Cerebellar nuclear complex (tissue), 1 donor: ENCODE data around the gene KMT2E.

Experiments
- DNase-seq, 2 experiments: peaks; one replicate each; lab custom pipeline; 2025; lab: John Stamatoyannopoulos, UW

The KMT2E gene

DNA sequence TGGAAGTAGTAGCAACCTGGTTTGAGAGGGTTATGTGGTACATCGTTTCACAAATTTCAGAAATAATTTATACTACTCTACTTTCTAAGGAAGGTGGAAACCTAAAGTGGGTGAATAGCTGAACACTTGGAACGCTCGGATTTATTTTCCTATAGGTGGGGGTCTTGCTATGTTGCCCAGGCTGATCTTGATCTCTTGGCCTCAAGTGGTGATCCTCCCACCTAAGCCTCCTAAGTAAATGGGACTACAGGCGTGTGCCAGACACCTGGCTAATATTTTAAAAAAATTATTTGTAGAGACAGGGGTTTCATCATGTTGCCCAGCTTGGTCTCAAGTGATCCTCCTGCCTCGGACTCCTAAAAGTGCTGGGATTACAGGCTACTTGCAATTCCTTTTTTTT, 6.7 kb upstream of the KMT2E start:
- no peak for DNase-seq

DNA sequence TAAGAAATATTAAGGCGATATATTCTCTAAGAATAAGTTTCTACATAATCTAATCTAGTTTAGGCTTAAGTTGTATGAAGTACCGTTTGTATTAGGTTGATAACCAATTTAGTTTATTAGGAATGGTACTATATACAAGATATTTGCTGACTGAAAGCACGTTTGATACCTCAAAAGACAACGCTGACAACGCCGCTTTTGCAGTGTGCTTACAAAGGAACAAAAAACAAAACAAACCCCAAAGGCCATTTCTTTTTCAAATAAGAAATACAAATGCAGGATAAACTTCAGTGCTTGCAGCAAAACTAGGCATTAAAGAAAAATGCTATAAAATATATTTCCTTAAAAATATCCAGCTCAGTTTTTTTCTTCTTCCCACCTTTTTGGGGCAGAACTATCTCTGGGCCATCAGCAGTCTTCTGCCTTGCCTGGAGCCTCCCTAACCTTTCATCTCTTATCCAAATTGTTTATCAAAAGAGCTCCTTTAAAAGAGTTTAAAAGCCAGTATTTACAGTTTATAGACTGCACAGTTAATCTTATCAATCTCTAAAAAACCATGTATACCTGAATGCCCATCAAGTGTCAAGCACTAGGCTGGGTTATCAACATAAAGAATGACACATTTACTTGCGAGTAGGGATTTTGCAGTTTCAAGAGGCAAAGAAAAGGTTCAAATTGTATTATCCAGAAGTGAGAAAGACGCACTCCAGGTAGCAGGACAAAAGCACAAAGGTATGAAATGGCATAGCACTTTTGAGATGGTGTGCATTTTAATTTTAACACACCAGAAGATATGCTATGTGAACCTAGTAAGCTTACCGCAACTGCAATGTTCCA, 4.1 kb upstream of the KMT2E start:
- DNase-seq: no peak

DNA sequence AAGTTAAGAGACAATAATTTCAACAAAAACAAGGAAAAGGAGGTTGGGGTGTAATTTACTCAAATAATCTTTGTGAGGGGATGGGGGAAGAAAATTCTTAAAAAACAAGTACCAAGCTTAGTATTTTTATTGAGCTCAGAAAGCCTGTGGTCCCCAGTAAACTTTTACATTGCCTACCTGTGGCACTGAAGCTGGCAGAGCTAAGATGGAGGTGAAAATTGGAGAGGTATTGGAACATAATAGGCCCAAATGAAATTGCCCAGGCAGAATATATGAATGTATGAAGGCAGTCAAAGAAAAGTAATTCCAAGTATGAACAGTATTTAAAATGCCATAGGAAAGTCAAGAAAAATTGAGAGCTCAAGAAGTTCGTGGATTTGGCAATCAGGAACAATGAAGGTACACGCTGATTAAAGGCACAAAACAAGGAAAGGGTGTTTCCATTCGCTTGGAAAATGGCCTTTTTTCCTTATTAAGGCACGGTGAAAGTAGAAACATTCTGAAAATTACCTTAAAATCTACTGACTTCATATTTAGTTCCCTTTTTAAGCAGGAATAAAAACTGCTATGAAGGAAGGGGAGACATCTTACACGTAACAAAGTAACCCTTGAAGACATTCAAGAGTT, 3.4 kb upstream of the KMT2E start:
- no peak for DNase-seq

DNA sequence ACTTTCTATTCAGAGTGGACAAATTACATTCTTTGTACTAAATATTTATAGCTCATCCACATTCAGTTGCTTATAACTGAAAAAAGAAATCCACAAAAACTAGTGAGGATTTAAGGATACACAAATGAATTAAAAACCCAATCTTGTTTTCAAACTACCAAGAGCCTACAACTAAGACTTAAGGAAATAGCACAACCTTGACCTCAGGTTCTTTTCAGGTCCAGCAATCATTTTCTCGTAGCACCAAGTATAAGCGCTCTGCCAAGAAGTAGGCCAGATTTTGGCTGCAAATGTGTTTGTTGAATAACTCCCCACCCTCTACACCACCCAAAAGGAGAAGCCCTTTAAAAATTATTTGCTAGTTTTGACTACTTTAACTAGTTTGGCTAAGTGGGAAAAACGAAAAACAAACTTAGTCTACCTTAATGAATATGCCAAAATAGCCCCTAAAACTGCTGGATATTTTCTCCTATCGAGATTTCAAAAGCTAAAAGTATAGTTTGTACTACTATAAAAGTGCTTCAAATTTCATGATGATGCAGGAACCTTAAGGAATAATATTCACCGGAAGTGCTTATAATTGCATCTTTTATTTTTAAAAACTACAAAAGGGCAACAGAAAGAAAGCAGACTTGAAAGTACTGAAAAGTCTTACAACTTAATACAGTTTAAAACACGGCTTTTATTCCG, 2.7 kb upstream of the KMT2E start:
- DNase-seq: no peak

DNA sequence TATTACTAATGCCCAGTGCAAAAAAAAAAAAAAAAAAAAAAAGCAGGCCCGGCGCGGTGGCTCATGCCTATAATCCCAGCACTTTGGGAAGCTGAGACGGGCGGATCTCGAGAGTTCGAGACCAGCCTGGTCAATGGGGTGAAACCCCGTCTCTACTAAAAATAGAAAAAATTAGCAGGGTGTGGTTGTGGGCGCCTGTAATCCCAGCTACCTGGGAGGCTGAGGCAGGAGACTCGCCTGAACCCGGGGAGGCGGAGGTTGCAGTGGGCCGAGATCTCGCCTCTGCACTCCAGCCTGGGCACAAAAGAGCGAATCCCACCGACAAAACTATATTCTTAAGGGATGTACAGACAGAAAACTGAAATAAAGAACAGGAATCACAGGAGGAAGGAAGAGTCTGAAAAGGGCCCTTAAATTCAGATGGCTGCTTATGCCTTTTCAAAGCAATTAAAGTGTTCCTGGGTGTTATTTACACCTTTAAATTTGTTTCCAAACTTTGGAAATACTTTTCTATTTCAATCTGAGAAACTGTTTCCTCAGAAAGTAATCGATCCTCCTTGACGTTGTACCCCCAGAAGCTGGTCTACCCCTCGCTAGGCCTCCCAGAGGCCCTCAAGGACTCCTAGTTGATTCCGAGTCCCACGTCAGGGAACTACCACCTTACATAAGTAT, 2.0 kb upstream of the KMT2E start:
- no peak for DNase-seq

DNA sequence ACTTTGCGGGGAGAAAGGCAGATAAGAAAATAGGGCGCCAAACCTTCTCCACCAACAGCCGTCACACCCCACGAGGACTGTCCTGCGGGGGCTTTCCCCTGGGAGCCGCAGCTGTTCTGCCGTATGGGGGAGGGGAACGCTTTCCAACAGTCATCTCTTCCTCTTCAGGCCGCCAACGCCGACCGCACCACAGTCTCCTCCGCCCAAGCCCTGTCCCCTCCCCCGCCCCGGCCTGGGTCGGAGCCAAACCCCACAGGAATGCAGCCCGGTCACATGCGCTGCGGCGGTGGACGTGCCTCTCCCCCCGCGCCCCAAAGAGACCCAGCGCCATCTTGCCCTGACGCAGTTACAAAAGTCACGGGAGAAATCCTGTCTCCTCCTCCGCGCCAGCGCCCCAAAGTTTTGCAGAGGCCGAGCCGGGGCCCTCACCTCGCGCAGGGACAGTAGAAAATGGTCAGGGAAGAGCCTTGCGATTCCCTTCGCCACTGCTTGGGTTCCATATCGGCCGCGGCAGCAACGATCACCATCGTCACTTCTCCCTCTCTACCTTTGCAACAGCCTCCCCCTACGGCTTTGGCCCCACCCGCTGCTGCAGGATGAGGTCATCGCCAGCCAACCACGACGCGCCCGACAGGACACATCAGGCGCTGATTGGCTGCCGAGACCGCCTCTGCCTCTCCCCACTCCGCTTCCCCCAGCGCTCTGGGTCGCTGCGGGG, 1.3 kb upstream of the KMT2E start:
- peak; percentile 92 to 98 for DNase-seq

DNA sequence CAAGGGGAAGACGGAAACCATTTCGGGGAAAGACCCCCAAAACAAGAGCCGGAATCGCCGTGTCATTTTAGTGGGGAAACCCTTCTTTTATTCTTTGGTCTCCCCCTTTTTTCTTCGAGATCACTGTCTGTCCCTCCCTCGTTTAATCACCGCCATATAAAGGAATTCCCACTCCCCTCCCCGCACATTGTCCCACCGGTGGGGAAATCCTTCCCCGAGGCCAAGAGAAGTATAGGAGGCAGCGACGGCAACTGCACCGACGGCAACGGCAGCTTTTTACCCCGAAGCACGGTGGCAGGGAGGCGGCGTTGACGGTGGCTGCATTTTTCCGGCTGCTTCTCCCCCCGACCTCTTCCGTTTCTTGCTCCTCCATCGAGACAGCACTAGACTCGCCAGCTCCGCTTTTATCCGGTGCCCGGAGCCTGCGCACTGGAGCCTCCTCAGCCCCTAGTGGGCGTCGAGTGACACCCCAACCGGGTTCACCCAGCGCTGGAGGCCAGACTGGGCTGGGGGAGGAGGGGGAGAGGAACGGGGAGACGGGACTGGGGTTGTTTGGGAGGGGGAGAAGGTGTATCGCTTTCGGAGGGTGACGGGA, 687 bp upstream of the KMT2E start:
- DNase-seq: peak; percentile 64 to 73

DNA sequence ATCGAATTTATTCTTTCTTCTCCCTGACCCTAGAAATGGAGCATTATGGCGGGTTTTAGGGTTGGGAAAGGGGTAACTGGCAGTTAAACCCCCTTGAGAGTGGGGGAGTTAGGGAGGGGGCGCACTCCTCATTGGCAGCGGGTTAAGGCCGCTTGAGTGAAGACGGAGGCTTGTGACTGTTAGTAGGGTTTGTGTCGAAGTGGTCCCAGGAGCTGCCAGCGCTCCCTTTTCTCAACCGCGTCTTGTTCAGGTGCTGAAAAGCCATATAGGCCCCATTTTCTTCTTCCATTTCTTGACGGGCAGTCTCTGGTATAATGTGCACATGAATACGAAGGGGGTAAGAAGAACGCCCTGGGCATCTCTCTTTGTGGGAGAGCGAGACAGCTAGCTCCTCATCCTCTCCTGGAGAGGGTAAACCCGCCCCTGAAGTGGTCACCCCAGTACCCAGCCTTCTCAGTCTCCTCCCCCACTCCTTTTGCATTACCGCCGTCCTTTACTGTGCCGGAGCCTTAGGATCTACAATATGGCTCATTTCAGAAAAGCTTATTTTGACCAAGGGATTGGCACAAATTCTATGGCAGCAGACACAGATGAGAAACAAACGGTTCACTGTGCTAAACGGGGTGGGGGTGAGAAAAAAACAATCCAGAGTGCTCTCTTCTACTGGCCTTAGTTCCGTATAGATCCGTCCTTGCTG, 836 bp downstream of the KMT2E start:
- peak in 1 of 2 experiments; percentile 41 for DNase-seq

DNA sequence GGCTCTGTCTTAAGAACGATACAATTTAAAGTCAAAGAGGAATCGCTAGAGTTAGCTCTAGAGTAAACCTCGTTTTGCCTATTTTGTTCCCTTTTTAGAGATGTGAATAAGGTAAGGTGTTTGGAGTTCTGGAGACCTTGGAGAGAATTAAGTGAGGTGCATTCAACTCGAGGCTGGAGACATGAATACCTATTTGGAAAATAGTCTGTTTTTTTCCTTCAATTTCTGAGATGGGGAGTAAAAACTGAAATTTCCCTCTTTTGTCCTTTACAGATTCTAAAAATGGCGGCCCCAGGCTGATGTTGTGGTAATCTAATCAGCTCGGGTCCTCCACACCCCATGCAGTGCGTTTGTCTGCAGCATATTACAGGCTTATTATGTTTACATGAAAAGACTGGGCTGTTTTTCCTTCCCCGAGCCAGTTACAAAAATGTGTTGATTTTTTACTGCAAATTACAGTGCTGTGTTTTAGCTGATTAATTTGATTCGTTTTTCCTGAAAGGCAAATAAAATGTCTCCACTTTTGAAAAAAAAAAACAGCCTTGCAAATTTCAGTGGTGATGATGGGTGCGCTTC, 1.5 kb downstream of the KMT2E start:
- no peak for DNase-seq

DNA sequence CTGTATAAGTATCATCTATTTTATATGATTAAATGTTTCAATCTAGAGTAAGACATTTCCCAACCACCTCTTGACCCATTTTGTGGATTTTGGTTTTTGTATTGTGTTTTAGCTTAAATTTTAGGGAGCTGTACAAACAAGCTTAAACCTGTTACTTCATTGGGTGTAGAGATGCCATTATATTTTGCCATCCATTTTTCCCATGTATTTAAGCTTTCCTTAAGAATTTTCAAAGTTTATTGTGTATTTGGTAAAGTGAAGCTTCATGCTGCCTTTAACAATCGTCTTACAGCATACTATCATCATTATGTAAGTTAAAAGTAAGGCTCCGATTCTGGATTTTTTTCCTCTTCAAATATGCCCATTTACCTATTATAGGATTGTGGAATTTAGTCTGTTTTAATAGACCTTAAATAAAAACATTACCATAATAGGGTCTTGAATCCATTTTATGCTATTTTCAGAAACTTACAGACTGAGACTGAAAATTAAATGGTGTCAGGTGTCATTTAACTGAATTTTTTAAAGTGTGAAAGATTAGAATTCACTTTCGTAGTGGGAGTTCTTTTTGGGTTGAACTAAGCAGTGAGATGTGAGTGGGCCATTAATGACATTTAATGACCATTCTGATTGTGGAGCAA, 2.2 kb downstream of the KMT2E start:
- no peak for DNase-seq

DNA sequence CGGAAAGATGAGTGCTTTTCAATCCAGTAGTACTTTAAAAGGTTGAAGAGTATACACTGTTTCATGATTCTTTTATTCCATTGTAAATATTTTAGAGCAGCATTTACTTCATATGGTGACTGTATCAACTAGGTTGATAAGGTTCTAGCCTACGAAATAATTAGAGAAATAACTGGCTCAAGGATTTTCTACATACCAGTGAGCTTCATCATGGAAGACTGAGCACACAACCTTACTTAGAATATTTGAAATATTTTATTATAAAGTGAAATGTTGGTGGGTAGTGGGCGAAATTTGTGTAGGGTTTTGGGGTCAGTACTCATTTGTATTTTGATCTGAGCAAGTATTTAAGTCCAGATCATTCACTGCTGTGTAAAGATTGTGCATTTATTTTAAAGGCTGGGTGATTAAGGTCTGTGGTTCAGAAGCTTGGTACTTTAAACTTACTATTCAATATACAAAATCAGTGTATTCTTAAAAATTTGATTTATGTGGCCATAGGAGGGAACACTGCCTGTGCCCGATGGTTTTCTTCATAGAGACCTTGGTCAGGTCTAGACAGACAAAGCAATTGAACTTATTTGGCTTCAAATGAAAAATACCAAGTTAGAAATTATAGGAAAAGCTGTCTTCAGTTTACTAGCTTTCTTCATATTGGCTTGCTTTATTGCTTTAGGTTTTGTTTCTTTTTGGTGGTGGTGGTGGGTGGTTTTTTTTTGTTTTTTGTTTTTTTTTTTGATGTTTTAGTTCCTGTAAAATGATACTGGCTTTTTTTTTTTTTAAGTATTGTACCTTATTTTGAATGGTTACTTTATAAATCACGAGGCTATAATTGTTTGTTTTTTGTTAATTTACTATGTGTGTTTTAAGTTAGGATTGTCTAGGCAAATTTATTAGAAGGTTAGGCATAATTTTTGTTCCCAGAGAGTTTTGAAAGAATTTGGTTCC, 3.0 kb downstream of the KMT2E start:
- no peak for DNase-seq

DNA sequence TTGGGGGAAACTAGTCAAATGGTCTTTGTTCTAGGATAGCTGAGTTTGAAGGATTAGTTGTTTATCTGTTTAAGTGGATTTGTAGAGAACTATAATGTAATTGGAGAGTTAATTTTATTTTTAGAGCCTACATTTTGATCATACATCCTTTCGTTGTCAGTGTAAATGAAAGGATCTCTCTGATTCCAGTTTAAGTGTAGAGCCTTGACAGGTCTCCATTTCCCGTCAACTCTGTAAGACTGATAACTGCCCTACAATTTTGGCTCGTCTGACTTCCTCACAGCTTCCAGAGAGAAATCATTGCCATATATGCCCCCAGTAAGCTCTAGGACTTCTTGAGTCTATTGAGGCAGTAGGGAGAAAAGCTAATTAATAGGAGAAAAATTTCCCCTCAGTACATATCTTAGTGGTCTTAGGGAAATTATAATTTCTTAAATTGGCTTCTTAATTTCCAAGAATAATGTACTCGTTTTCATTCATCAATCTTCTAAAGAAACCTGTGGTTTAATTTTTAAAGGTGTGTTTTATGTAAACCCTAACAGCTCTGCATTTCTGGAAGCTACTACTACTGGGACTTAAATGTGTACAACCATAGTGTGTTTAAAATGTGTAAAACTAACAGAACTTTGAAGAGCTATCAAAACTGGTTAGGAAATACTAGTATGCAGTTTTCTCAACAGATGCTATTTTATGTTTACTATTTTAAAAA, 3.8 kb downstream of the KMT2E start:
- no peak for DNase-seq

DNA sequence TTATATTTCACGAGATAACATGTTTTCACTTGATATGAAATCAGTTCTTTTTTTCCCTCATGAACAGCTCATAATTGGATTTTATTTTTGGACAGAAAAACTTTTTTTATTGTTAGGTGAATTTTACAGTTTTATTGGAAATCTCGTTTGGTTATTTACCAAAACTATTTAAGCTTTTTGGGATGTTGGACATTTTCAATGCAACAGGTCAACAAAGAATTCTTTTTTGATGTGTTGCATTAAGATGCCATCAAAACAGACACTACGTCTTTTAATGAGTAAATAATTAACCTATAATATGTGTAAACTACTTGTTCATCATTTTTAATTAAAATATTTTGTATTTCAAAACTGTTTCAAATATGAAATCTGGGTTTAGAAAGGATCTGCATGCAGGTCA, 5.3 kb downstream of the KMT2E start:
- no peak for DNase-seq

DNA sequence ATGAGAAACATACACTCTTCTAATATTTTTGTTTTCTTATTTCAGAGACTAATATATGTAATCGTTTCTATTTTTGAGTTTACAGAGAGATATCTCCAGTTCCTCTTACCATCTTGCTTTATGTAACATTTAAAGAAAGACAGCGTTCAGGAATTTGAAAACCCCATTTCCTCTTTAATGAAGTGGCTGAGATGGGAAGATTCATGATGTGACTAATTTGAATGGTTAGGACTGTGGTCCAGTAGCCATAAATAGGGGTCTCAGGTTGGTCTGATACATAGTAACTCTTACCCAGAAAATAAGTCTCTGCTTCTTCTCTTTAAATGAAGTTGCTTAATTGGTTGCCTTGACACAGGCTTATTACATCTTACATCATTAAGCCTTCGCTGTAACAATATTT, 6.9 kb downstream of the KMT2E start:
- no peak for DNase-seq

DNA sequence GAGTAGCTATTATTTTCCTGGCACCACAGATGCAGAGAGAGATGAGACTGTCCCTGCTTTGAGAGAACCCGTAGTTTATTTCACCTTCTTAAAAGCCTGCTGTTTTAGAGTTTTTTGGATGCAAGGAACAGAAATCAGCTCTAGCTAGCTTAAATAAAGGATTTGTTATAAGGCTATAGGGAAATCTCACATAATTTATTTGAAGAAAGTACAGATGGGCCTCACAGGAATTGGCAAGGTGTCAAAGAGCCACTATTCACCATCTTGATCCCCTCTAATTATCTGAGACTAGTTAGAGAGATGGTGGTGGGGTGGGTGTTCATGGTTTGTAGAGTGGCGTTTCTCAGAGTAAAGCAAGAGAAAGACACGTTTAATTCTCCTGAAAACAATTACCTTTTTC, 7.3 kb downstream of the KMT2E start:
- DNase-seq: no peak

DNA sequence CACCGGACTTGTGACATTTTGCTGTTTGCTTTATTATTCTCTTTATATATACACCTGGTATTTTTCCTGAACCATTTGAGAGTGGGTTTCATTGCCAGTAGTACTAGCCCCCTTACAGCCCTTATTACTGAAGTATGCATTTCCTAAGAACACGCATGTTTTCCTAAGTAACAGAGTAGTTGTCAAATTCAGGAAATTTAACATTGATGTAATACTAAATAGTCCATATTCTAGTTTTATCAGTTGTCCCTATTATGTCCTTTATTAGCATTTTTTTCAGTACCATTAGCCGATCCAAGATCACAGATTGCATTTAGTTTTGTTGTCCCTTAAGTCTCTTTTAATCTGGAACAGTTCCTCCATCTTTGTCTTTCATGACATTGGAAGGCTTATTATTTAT, 8.0 kb downstream of the KMT2E start:
- DNase-seq: no peak

DNA sequence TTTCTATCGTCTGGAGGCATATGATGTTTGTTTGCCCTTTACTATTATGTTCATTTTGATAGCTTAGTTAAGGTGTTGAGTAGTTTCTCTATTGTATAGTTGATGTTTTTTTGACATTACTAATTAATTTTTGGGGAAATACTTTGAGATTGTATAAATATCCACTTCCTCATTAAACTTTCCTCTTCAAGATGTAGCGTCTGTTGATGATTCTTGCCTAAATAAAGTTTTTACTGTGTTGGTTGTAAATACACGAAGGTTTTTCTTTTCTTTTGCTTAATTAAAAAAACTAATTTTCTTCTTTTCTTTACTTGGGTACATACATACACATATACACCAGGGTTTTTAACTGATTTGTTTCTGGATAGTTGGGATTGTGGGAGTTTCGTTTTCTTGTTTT, 8.5 kb downstream of the KMT2E start:
- no peak for DNase-seq

DNA sequence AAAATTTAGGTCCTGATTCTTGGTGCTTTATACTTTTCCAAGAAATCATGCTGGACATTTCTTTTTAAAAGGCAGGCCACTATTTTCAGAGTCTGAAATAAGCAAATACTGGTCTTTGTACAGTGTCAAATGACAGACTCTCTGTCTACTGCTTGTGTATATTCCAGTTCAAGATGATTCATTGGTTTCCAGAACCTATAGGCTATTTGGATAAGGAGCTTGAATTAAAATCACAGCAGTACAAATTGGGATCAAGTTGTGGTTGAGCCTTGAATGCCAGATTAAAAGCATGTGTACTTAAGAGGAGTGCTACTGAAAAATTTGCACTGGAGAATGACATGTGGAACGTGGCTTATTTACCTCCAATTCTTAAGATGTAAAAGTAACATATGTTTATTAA, 10.7 kb downstream of the KMT2E start:
- no peak for DNase-seq
